Lung microvascular endothelial cell (primary cell): ENCODE data around the gene ZNF407. TPM values are rescaled to one million over a fixed set of nuclear protein-coding genes. Genes with fewer than 3 reads are reported as not detected.

Experiments
- DNase-seq, 2 donors: peaks; one replicate each; pipeline versions ENCODE4 v3.0.0 to v3.0.0-alpha.2; 2010; ENCODE audit warnings: low read depth in 2 of 2
- total RNA-seq: library from RNA; depleted of rRNA; stranded (reverse); fragments of >200 nt; gene quantifications from 2 replicates; pipeline ENCODE4 v1.2.1, GENCODE V29; 2014

ZNF407 gene
- total RNA-seq, 1 donor from 2014 or later = 15.1 TPM

DNA sequence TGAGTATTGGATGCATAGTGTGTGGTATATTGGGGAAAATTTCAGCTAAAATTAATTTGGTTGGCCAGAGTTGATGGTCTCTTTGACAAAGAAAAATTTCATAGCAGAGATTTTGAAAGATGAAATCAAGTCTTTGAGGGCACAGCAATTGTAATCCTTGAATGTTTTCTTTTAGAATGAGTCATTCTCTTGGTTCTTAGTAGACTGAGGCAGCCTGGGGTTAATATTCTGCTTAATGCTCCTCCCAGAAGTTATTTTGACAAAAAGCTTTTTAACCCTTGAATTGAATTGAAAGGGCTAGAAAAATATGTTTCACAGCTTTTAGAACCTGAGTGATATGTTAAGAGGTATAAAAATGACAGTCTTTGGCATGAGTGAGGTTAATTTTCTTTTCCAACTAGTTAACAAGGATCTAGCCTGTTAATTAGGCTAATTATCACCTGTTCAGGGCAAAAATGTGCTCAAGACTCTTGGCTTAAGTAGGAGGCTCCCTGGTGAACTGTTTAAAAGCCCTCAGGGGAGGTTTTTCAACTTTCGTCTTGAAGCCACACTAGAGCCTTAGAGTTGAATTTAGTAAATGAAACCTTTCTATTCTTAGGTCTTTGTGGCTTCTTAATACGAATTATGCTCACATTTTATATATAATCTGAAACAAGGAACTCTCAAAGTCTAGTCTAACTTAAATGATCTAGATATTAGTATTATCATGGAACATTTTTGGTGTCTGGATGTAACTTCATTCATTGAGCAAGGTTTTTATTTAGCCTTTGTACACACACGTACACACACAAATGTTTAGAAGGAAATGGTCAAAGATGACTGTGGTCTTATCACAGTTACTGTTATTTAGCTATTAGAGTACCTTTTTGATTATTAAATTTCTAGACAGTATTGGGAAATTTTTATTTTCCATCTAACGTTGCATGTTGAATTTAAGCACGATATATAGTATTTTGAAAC is 272.5 kb downstream of the ZNF407 start:
- DNase-seq = no peak

DNA sequence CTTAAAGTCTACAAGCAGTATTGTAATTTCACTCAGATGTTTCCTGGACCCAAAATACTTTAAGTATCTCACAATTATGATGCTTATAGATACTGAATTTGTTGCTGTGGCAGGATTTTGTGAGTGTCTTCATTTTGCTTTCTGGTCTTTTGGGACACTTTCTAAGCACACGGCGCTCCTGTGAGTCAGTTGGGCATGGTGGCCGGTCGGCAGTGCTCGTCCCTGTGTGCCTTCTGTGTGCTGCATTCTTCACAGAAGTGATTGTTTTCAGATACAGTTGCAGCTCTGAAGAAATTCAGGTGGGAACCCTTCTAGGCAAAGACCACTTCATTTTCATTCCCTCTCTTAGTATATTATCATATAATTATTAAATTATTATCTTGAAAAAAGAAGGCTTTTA is 273.3 kb downstream of the ZNF407 start:
- DNase-seq = no peak

DNA sequence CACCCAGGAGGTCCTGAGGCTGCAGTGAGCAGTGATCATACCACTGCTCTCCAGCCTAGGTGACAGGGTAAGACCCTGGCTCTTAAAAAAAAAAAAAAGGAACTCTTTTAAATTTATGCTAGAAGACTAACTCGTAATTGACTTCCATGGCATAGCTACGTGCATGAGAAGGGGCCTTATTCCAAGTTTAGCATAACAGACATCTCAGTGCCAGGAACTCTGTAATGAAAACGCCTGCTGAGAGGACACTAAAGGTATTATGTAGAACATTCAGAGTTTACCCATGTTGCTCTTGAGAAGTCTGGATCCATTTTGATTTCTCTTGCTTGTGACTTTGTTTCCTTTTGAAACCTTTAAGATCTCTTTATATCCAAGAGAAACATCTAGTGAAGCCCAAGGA is 276.0 kb downstream of the ZNF407 start:
- DNase-seq = no peak

DNA sequence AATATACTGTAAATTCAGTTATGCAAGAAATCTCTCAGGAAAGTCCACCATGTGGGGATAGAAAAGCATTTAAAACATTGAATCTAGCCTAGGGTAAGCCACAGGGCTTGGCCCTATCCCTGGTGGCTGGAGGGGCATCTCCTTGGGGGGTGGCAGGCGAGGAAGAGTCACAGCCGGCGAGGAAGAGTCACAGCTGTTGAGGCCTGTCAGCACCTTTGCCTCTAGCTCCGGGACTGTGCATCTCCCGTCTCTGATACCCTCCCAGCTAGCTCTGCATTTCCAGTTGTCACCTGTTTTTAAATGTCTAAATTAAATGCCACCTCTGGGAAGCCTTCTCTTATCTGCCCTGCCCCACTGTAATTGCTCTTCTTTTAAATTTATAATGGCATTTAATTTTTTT is 276.7 kb downstream of the ZNF407 start:
- no peak for DNase-seq

DNA sequence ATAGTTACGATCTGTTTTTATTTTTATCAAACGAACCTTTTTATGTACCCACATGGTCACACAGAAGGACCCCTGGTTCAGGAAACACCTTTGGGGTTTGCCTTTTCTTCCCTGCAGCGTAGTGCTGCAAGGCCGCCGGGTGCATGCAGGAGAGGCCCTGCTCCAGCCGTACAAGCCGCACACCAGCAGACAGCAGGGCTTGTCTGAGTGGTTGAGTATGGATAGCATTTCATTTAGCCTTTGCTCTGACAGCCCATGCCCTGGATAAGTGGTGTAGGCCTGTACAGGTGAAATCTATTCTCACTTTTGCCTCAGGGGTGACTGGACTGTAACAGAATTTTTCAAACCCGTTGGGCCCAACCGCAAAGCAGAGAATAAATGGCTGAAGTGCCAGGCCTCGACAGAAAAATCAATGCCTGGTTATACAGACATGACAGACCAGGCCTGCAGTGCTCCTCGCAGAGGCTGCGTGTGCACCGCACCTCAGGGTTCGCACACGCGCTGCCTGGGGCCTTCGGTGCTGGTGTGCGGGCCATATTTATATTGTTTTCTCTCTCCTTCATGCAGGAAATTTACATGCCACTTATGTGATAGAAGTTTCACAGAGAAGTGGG is 279.1 kb downstream of the ZNF407 start:
- DNase-seq = no peak

DNA sequence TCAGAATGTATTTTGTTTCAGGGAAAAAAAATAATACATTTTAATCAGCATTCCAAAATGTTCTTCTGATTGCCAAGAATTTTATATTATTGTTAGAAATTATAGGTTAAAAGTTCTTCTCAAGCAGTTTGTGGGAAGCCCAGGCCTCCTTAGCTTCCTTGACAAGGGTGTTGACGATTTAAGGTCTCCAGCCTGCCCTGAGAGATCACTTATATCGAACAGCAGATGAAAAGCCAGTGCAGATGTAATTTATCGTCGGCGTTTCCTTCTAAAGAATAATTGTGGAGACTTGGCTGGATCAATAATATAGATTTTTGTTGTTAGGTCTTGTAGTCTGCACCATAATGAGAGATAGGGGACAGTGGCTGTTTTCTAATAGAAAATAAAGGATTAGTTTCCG is 280.6 kb downstream of the ZNF407 start:
- no peak for DNase-seq

DNA sequence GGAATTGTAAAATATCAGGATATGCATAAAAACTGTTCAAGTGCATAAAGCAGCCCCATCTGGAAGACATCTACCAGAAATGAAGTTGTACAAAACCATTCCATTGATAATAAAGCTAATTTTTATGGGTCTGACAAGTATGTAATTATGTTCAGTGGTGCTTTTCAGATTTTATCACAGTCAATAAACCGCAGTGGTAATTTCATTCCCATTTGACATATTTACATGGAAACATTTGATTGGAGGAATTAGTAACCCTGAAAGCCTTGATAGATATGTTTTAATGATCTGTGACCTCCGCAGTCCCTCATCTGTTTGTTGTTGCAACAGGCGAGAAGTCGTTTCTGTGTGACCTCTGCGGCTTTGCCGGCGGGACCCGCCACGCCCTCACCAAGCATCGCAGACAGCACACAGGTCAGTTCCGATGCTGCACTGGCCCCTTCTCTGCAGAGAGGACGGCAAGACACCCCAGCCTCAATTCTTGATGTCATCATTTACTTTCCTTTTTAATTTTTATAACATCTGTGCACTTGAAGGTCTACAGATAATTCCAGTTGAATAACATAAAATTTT is 283.1 kb downstream of the ZNF407 start:
- no peak for DNase-seq

DNA sequence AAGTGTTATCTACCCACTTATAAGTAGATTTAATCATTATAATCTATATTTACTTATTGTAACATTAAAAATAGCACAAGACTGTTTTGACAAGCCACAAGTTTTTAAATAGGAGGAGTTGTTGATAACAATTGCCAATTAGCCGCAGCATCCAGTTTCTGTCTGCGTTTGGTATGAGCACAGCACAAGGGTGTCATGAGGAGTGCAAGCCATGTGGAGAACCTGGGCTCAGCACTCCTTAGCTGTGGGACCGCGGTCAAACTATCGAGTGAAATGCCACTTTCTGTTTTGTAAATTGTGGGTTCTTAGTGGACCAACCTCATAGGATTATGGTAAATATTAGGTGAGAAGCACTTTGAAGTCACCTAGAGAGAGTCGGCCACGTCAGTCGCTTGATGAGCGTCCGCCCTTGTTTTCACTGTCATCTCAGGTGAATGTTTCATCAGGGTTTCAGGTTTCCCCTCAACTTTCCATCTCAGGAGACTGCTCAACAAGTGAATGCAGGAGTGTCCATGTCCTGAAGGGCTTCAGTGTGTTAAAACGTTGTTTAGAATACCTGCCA is 294.5 kb downstream of the ZNF407 start:
- no peak for DNase-seq

DNA sequence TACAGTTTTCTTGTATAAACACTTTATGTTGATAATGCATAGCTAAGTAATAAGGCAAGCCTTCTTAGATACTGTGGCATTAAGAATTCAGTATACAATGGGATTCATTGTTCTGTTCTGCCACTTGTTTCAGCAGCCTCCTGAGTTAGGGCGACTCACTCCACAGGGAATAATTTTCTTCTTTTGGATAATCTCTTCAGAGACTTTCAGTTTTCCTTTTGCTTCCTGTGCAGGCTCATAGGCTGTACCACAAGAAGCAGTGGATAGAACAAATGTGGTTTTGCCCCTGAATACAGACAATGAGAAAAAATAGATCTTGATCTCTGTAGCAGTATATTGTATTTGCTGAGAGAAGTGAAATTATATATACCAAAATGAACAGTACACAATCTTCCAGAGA is 298.0 kb downstream of the ZNF407 start:
- peak in 1 of 2 donors; percentile 62 for DNase-seq

DNA sequence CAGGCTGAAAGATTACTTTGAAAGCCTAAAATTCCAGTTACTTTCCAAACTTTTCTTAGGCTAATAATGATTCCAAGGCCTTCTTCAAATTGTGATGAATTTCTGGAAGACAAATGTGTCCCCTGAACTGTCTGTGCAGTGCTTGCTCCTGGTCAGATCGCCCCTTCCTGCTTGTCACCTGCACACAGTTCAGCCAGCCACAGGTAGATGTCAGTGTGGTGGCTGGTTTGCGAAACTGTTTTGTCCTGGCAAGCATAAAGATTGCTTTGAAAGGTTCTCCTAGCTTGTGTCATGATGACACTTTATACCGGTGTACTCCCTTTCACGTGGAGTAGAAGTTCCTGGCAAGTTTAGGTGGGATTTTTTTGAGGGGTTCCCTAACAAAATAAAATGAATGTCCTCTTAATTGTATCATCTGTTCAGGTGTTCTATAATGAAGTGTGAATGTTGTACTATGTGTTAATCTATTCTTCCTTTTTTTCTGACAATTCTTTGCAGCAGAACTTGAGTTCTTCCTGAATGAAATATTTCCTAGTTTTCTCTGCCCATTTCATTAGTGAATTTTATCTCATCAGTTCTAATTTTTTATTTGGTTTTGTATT is 298.8 kb downstream of the ZNF407 start:
- peak; percentile 24 to 83 for DNase-seq

DNA sequence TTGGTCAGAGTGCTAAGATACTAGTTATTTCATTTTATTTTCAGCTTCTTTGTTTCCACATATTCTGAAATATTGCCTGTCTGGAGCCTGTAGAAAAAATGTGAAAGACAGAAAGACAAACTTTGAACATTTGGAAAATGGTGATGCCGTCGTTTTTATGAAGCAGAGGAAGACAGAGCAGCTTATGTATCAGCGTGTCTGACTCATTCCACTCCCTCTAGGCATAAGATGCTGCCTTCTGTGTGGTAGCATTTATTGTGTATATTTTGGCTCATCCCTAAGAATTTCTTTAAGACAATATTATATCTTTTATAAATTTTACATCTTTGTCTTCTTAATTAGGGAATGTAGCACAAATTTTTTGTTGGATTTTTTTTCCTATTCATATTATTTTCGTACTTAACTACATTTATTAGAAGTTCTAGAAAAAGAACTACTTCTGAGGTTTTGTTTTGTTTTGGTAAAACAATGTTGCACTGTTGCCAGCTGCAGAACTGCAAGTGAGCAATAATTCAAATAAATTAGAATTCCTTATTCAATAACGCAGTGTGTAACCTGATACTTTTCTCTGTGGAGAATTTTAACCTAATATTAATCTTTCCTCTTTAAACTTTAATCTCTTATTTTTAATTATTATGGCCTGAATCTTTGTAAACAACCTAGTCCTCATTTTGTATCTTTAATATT is 300.4 kb downstream of the ZNF407 start:
- DNase-seq = peak in 1 of 2 donors; percentile 67

DNA sequence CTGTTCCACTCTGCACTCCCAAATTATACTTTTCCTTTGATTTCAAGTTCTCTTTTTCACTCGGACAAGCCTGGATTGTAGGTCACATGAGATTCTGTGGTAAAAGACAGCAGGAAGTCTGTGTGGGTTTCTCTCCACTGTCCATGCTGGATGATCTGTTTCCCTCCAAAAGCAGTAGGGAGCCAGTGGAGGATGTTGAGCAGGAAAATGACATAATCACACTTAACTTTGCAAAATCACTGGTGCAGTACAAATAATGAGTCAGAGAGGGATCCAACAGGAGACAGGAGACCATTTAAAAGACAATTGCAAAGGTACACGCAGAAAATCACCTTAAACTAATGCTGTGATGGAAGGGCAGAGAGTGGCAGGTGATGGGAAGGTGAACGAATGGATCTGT is 301.3 kb downstream of the ZNF407 start:
- peak; percentile 82 to 85 for DNase-seq

DNA sequence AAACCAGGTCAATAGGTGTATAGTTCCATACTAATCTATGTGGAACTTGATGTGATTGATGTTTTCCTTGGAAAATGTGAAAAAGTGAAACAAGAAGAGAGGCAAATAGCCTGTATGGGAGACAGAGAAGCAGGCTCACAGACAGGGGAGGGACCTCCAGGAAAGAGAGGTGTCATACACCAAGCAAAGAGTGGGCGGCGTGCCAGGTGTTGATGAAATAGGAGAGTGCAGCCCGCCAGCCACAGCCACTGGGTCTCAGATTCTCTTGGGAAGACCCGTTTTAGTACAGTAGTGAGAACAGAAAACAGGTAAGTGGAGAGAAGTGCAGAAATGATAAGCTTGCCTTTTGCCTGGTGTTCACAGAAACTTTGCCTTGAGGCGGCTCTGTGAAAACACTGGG is 301.9 kb downstream of the ZNF407 start:
- DNase-seq = peak; percentile 32 to 86

DNA sequence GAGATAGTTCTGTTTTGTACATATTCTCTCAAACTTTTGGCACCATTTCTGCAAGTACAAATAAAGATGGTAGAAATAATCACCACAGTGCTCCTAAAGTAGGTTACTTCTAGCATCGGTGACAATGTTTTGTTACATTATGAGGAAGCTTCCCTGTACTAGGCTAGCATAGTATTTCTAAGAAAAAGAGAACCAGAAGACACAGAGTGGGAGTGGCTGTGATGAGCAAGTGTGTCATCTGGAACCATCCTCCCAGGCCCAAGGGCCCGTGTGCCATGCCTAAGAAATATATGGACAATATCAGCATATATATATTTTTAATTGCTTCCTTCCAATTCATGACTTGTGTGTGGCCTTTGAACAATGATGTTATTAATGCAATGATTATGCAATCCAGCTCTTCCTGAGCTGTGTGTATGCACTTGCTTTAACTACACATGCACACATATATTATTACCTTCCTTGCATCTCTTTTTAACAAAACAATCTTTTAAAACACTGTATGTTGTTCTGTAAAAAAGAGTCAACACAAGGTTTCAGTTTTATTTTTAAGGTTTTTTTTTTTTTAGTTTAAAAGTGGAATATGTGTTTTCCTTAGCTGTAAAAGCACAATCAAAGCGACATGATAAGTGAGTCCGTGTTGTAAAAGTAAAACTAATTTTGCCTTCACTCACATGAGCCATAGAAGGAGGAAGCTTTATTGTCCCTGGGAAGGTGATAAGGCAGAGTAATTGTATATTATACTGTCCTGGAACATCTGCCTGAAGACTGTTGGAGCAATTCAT is 303.9 kb downstream of the ZNF407 start:
- peak in 1 of 2 donors; percentile 28 for DNase-seq

DNA sequence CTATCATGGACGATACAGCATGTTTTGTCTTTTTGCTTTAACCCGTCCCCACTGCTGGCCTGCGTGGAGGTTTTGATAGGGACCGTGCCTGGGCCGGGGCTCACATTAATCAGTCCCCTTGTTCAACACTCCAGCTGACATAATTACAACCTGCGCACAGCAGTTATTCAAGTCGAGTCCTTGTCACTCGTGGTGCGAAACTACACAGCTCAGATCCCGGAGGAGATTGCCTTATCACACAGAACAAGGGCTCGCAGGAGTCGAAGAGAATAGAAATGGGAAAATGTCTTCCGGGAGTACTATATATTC is 304.4 kb downstream of the ZNF407 start:
- DNase-seq = peak in 1 of 2 donors; percentile 3

DNA sequence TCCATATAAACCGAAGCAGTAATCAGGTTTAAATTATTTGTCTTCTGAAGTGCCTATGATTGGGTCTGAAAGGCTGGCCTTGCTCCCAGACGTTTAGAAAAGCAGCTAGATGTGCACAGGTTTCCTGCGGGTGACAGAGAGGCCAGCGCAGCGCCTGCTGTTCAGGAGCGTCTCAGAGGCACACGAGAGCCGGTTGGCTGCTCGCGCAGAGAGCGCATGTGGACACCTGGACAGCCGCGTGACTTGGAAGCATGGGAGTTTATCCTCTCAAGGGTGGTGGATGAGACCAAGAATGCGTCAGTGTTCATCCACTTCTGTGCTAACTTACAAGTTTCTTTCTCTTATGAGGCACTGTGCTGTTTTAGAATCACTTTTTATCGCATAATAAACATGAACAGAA is 307.6 kb downstream of the ZNF407 start:
- DNase-seq = no peak

DNA sequence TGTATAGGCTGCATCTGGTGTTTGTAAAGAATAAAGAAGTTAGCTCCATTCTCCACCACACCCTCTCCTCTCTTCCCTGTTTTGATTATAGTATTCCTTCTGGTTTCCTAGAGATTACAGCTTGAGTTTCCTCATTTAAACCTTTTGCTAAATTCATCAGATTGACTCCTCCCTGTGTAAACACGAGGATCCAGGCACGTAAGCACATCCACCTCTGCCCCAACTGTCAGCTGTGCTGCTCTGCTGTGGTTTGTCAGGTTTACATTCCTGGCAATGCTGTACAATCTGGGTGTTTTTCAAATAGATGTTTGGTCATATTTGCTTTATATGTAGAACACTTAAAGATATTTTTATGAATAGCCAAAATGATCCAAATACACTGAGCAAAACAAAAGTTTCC is 308.5 kb downstream of the ZNF407 start:
- no peak for DNase-seq

DNA sequence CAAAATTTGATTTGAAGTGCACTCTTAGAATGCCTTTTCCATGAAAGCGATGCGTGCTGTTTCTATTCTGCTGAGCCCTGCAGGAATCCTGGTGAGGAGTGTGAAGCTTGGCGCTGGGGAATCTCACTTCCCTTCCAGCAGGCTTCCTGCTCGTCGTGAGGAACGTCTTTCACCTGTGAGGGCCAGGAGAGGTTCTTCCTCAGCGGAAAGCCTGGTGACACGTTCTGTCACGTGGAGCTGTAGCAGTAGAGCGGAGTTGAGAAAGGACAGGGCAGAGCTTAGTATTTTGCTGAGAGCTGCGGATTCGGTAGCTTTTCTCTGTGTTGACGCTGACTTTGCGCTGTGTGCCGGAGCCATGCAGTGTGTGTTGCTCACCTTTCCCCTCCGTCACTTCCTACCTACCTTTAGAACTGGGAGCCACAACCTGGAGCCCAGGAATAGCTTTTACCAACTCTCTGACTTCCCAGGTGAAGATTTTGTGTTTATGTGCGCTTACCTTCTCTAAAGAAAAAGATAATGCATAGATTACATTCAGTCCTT is 316.5 kb downstream of the ZNF407 start:
- DNase-seq = peak in 1 of 2 donors; percentile 51

DNA sequence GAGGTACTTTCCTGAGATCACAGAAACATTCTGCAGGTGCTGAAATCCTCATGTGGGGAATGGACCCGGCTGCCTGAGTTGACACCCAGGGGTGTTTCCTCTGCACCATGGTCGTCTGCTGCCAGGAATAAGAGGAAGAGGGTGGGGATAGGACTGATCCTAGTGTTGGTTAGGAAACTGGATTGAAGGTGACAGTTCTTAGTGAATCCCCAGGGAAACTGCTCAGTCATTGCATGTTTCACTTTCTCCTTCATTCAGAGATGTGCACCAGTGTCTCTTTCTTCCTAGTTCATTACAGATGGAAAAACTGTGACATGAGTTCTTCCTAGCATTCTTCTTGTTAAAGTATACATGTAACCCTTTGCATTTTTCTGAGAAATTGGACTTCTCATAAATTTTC is 317.0 kb downstream of the ZNF407 start:
- peak in 1 of 2 donors; percentile 14 for DNase-seq

DNA sequence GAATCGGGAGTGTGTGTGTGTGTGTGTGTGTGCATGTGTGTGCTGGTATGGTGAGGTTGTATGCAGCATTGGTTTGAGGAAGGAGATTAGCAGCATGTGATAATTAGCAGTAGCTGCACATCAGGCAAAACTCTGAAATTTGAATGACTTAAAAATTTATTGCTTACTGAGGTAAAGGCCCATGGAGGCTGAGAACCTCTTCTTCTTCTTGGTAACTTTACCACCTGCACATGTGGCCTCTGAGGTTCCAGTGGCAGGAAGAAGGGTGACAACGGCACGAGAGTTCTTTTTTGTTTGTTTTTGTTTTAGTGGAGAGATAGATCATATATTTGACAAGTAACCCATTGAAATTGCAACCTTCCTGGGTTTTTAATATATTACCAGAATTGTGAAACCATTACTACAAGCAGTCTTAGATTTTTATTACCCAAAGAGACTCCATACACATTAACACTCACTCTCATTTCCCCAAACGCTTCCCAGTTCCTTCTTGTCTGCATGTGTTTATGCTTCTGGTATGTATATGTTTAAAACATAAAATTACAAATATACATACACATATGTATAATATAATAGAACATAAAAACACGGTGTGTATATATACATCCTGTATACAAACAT is 319.2 kb downstream of the ZNF407 start:
- no peak for DNase-seq
